Activated CD8-positive, alpha-beta memory T cell treated with anti-CD3 and anti-CD28 coated beads, Interleukin-2, amount 50 U/mL, for 1 hour (primary cell): ENCODE measurements around the gene UNC13D.
A peak's percentile ranks its signal among the peaks of the same experiment; 100 is the strongest.
"Not testable (repeated sequence)": the region's sequence is repeated elsewhere in the genome, so short reads cannot be mapped to it uniquely, and the experiment has no call there.

Experiments
- DNase-seq: peaks from one replicate; pipeline ENCODE4 v3.0.0-alpha.2; 2020; ENCODE audit errors: extremely low read depth

Gene UNC13D

DNA sequence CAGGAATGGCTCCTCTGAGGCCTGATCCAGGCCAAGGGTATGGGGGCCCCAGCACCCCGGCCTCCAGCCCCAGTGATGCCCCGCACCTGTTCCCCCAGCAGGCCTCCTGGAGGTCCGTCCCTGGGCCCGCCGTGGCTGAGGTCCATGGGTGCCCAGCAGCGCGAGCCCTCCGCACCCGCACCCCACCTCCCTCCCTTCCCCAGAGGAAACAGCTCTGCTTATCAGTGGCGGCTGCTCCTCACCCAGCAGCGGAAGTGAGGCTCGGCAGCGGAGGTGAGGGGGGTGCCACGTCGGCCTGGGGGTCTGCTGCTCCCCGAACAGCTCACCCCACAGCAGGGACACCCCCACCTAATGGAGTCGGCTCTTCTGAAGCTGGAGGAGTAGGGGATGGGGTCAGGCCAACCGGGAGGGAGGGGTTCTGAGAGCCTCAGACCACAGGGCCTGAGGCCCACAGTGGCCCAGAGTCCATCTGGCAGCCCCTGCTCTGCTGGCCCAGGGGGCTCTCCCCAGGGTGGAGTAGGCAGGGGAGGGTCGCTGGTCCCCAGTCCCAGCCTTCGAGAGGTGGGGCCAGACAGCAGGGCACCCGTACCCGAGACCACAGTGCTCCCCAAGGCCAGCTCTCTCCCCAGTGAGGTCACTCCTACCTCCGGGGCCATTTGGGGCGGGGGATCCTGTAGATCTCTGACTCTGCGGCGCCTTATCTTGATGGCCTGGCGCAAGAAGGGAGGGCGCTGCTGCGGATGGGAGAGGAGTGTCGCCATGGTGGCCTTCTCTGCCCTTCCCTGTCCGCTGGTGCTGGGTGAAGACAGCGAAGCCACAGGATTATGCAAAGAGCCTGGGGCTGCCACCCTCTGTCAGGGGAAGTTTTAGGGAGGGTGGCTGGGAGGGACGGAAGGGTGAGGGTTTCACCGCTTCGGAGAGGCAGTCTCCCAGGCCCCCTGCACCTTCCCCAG is at the start of gene UNC13D:
Gene UNC13D (minus strand): TSS at position 828 of the 953 bp plus-strand sequence. CDS start 67 bp downstream, at position 761.
- no peak for DNase-seq

DNA sequence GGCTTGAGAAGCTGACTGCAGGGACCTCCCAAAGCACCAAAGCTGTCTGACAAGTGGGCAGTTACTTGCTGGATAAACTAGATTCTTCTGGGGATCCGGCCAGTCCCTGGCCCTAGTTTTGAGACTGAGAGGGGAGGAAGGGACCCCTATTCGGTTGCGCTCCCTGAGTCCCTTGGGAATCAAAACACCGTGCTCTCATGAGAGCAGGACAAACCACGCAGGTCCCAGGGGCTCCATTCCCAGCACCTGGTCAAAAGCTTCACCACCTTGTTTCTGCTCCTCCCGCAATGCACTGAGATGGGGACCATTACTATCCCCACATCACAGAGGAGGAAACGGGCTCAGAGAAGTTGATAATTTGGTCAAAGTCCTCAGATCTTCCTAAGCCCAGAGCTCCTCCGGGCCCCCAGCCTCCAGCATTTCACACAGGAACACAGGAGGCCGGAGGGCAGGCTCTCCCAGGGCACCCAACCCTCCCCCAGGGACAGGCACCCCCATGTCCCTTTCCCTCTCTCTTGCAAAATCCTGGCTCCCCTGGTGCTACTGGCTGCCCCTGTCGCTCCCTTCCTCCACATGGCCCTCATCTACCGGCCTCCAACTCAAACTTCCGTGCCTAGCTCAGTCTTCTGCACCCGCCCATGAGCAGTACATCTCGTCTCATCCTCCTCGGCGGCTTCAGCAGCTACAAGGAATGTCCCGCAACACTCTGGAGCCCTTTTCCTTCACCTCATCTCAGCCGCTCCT is 49.3 kb upstream of the UNC13D start:
- DNase-seq, result no peak

DNA sequence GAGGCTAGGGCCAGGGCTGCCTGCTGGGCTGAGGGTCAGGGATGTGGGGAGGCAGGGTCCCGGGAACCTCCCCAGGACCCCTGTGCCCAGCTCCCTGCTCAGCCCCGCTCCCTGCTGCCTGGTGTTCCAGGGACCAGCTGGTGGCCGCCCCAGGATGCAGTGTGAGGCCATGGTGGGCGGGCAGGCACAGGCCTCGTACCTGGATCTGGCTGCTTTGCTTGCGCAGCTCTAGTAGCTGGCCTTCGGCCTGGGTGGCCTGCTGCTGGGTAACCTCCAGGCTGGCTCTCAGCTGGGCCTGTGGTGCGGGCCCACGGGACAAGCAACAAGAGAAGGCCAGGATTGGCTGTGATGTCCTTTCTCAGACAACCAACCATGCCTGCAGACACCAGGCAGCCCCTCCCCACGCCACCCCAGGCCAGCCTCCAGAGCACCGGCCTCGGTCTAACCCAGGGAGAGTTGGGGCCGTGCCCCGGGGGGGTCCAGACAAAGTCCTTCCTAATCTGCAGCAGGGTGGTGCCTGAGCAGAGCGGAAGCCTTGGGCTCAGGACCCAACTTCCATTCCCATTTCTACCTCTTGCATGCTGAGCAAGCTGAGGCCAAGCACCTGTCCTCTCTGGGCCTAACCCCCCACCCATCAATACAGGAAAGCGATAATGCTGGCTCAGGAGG is 48.5 kb upstream of the UNC13D start:
- DNase-seq, result no peak

DNA sequence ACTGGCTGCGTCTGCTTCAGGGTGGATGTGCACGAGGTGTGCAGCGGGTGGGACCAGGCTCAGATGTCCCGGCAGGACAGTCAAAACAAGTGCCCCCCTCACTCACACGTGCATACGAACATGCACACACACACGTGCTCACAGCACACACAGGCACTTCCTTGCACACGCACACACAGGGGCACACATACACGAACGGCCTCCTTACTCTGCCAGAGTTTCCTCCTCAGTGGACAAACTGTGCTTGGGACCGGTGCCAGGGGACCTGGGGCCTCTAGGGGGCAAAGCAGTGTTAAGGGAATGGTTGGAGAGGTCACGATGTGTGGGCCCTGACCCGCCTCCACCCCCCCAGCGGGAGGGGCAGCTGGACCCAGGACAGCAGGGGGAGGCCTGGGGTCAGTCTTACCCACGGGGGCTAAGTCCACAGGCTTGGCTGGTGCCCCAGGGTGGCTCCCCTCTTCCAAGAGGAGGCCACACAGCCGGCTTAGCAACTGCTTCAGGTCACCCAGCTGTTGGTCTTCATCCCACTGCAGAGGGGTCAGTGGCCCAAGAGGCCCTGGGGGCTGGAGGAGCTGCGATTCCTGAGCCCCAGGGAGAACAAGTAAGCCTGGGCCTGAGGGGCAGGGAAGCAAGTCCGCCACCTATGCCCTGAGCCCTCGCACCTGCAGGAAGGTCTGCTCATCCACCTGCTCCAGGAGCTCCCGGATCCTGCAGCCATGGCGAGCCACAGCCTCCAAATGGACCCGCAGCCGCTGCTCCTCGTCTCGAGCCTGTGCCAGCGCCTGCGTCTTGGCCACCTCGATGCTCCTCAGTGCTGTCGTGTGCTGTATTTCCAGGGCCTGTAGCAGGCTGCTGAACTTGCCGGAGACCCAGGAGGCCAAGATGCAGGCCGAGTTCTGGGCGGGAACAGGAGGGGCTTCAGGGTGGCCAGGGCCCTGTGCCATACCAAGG is 47.7 kb upstream of the UNC13D start:
- no peak for DNase-seq

DNA sequence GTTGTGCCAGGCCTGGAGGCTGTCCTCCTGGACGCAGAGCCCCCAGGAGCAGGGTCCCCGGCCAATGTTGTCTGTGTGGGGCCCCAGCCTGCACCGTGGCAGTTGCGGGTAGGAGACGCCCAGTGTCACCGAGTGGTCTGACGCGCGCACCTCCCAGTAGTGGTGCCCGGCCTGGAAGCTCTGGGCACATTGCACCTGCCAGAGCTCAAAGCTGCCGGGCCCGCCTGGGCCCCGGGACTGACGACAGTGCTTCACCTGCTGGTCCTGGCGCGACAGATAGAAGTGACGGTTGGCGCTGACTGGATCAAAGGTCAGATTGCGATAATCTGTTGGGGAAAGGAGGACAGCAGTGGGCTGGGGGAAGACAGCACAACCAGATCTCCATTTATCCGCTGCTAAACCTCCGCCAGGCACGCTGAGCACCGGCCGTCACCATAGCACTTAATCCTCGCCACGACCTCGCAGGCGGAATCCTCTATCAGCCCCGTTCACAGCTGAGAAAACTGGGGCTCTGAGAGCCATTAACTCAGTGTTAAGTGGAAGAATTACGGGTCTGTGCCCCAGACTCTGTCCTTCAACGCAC is 46.9 kb upstream of the UNC13D start:
- no peak for DNase-seq

DNA sequence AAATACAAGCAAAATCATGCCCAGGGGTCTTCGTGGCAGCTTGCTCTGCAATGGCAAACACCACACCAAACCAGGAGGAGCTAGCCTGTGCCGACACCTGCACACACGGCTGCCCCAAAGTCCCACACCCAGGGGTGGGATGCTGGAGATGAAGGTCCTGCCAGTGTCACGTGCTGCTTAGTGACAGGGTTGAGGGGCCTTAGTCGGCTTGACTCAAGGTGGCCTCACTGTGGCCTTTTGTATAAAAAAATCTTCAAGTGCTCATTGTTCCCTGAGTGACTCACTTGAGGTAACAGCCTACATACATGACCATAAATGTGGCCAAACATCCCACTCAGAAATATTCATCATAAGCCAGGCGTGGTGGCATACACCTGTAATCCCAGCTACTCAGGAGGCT is 45.2 kb upstream of the UNC13D start:
- no peak for DNase-seq

DNA sequence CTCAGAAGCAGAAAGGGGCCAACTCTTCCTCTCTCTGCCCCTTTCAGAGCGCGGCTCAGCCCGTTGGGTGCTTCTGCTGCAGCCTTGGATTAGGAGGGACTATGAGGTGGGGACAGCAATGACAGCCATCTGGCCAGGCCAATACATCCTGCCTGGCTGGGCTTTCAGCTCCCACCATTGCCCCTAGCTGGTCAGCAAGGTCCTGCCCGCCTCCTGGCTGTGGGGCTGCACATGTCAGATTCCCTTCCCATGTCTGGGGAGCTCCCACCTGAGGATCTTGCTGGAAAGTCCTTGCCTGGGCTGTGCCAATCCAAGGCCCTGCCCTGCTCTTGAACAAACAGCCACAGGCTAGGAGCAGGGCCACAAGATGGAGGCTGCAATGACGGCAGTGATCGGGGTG is 44.3 kb upstream of the UNC13D start:
- DNase-seq, result no peak

DNA sequence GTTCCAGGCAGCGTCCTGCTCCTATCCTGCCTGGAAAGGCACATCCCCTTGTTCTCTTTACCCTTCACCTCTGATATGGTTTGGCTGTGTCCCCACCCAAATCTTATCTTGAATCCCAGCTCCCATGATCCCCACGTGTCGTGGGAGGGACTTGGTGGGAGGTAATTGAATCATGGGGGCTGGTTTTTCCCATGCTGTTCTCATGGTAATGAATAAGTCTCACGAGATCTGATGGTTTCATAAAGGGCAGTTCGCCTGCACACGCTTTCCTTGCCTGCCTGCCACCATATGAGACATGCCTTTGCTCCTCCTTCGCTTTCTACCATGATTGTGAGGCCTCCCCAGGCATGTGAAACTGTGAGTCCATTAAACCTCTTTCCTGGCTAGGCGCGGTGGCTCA is 41.7 kb upstream of the UNC13D start:
- DNase-seq, result not testable (repeated sequence)

DNA sequence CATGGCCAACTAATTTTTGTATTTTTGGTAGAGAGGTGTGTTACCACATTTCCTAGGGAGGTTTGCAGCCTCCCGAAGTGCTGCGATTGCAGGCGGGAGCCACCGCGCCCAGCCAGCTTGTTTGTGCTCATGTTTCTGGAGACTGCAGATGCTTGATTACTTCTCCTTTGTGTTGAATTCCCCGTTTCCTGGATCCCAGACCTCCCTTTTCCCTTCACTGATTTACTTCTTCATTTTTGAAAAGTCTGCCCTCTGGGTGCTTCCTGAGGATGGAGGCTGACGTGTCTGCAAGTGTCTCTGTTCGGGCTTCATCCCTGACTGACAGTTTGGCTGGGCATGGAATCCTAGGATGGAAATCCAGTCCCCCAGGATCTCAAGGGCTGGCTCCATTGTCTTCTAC is 41.2 kb upstream of the UNC13D start:
- no peak for DNase-seq

DNA sequence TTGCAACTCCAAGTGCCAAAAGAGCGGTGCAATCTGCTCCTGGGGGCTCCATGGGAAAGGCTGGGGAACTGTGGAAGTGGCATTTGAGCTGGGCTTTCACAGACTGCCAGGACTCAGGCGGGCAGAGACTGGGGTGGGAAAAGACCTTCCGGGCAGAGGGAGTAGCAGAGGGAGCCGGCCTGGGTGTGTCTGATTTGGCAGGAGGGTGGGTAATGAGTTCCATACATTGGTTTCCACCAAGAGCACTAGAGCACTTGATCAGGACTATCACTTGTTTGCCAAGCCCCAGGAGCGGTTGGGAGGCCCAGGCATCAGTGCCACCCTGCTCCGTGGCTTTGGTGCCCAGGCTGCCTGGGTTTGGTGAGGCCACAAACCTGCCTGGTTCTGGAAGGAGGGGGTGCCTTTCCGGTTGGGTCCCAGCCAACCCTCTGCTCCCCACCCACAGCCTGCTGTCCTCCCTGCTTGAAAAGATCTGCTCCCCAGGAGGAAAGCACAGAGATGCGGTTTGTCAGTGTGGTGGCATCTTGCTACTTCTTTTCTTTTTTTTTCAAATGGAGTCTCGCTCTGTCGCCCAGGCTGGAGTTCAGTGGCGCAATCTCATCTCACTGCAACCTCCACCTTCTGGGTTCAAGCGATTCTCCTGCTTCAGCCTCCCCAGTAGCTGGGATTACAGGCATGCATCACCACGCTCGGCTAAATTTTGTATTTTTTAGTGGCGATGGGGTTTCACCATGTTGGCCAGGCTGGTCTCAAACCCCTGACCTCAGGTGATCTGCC is 37.7 kb upstream of the UNC13D start:
- DNase-seq, result no peak

DNA sequence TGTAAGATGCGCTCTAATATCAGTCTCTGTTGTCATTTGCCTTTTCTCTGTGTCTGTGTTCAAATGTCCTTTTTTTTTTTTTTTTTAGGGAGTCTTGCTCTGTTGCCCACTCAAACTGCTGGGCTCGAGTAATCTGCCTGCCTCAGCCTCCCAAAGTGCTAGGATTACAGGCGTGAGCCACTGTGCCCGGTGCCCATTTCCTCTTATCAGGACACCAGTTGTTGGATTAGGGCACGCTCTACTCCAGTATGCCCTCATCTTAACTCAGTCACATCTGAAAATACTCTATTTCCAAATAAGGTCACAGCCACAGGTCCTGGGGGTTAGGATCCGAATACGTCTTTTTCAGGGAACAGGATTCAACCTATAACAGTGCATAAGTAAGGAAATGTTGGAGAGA is 36.1 kb upstream of the UNC13D start:
- no peak for DNase-seq

DNA sequence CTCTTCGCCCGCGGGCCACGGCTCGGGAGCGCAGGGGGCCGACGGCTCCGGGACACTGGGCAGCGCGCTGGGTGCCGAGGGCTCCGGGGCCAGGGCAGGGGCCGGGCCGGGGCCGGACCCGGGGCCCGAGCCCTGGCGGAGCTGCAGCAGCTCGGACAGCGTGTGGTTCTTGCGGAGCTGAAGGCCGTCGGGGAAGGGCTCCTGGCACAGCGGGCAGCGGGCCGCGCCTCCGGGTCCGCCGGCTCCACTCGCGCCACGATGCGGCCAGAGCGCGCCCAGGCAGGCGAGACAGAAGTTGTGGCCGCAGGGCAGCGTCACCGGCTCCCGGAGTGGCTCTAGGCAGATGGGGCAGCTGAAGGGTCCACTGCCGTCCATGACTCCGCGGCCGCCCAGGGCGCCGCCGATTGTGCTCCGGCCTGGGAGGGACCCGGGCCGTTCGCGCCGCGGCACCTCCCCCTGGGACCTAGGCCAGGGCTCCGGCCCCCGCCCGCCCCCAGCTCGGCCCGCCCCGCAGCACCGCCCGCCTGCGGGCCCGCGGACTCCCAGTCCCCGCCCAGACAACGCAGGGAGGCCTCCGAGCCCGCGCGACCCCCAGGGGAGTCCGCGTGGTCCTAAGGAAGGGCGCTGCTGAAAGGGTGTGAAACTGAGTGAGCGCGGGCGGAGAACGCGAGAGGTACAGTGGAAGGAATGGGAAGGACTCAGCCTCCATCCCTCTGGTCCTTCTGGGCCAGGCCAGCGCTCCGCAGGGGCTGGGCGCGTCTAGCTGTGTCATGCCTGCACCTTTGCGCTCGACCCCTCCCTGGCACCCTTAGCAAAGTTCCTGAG is 34.2 kb upstream of the UNC13D start, which contains the start of gene TRIM47:
Gene TRIM47 (minus strand): TSS at position 408 of the 825 bp plus-strand sequence. CDS start 33 bp downstream, at position 375.
- DNase-seq, result no peak

DNA sequence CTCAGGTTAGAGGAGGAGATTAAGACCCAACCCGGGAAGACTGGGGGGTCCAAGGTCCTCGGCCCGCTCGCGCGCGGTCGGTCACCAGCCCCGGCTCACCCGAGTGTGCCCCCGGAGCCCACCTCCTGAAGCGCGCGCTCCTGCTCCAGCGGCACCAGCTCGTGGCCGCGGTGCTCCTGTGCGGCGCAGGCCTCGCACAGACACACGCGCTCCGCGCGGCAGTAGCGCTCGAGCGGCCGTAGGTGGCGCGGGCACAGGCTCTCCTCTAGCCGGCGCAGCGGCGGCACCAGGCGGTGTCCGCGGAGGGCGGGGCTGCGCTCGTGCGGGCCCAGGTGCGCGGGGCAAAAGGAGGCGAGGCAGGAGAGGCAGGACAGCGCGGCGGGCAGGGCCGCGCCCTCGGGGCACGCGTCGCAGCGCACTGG is 33.6 kb upstream of the UNC13D start:
- no peak for DNase-seq

DNA sequence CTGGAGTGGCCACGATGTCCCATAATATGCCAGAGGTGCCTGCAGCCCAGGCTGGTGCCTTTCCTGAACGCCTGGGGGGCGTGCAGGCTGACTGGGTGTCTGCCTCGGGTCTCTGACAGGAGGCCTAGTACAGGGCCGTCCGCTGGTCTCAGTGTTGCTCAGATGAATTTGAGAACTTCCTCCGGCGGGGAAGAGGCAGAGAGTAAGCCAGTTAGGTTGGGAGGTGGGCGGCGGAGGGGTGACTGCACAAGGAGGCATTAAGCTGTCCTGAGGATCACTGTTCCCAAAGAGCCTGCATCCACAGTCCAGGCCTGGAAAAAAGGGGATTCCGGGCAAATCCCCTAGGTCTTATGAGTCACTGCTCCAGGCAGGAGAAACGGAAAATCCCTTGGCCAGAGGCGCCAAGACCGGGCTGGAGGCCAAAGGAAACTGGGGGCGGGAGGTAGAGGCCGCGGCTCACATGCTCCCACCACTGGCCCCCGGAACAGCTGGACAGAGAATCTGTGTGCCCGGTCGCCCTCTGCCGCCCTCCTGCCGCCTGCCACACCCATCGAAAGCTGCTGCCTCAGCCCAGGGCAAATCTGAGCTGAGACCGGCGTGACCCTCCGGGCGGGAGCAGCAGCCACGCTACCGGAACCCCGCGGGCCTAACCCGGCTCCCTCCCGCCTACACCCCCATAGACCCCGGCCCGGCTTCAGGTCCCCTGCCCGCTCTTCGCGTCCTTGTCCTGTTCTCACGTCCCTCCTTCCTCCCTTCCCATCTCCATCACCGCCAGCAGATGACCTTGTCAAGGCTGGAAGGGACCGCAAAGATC is 32.9 kb upstream of the UNC13D start:
- DNase-seq, result no peak

DNA sequence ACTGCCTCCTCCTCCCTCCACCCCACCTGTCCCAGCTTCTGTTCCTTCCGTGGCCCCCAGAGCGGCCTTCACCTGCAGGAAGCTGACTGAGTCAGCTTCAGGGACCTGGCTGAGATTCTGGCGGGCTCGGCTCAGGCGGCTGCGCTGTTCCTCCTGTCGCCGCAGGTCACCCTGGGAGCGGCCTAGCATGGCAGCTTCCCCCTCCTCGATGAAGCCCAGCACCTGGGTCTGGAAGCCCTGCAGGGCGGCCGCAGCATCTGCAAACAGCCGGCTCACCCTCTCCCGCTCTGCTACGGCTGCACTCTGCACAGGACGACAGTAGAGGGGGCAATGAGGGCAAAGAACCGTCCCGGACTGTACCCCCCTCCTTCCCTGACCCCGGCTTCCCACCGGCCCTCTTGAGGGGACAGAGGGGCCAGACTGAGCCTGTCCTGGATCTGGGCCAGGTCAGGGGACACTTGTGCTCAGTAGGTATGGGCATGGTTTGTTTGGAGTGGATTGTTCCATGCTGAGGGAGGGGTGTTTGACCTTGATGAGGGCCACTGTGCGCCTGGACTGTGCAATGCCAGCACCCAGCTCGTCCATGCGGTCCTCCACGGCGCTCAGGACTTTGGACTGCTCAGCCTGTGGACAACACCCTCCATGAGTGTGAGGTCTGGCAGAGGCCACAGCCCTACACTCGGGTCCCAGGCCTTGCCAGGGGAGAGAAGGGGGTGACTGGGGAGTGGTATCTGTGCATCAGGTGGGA is 32.2 kb upstream of the UNC13D start:
- peak; percentile 66 for DNase-seq

DNA sequence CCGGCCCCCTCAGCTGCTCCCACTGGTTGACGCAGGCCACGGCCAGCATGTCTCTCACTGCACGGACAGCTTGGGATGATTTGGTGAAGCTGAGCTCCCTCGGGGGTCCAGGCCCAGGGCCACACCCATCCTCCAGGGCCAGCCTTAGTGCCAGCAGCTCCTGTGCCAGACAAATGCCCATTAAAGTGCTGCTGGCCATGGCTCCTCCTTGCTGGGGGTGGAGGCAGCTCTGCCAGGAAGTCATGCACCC is 31.7 kb upstream of the UNC13D start:
- no peak for DNase-seq

DNA sequence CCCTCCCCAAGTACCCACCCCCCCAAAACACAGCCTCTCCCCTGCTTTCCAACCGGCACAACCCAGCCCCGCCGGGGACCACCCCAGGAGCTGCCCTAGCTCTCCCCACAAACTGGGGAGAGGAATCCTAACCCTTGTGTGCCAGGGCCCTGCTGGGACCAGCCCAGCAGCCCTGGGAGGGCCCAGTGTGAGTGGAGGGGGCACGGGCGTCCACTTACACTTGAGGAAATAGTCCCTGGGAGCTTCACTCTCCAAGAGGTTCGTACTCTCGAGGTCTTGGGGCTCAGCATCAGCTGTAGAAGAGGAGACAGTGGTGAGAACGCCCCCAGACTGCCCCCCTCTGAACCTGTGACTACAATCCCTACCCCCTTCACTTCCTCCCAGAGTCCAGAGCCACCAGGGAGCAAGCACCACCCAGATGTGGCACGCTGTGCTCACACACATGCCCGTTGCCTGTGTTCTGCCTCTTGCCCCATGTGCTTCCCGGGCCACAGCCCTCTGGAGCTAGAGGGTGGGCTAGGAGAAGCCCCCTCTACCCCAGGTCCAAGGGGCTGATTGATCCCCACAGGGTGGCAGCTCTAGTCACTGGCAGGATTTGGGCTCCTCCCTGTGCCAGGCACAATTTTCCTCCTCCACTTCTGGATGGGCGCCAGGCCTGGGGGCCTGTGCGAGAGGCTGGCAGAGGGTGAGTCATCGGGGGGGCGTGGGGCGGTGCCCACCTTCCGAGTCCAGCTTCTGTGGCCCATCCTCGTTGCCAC is 31.2 kb upstream of the UNC13D start:
- DNase-seq, result no peak
